Liver (tissue), 2 donors: ENCODE results near the gene GNG7.

ENCODE experiments used
- JUND ChIP-seq, 2 donors: IDR thresholded peaks; 2 replicates each; pipeline ENCODE4 v1.6.1; 2016; ENCODE audit warnings: antibody characterized with exemption in 2 of 2
- RAD21 ChIP-seq, 2 donors: IDR thresholded peaks; 2 replicates each; pipeline ENCODE4 v1.6.1; 2016; ENCODE audit warnings: antibody characterized with exemption in 2 of 2, mild to moderate bottlenecking in 2 of 2
- donor health status: healthy.

- no peak for TF ChIP-seq RAD21 (IDR thresholded peaks at IDR 0.05)
- no peak for TF ChIP-seq JUND (IDR thresholded peaks at IDR 0.05)
Measured at GRCh38 chr19:2524361-2524839, 178.1 kb downstream of the GNG7 start.
